ENCODE data around the gene ANKRD11.

The ANKRD11 gene

GRCh38 chr16:89531821-89532526 is 41.6 kb upstream of the ANKRD11 start:
- H3K4me3 ChIP-seq (ENCODE audit: low read depth, low read length) = no peak overlapping the region
- DNase-seq (ENCODE audit: low read depth) = no peak
- TF ChIP-seq, protein P1, sequence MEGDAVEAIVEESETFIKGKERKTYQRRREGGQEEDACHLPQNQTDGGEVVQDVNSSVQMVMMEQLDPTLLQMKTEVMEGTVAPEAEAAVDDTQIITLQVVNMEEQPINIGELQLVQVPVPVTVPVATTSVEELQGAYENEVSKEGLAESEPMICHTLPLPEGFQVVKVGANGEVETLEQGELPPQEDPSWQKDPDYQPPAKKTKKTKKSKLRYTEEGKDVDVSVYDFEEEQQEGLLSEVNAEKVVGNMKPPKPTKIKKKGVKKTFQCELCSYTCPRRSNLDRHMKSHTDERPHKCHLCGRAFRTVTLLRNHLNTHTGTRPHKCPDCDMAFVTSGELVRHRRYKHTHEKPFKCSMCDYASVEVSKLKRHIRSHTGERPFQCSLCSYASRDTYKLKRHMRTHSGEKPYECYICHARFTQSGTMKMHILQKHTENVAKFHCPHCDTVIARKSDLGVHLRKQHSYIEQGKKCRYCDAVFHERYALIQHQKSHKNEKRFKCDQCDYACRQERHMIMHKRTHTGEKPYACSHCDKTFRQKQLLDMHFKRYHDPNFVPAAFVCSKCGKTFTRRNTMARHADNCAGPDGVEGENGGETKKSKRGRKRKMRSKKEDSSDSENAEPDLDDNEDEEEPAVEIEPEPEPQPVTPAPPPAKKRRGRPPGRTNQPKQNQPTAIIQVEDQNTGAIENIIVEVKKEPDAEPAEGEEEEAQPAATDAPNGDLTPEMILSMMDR (IDR thresholded peaks at IDR 0.05; ENCODE audit: low read depth, low read length, missing control alignments) = no peak

GRCh38 chr16:89530401-89531381 is 40.3 kb upstream of the ANKRD11 start:
- TF ChIP-seq, protein P1 (IDR thresholded peaks at IDR 0.05; ENCODE audit: low read depth, low read length, missing control alignments) = no peak
- no peak overlapping the region for H3K4me3 ChIP-seq (ENCODE audit: low read depth, low read length)
- DNase-seq (ENCODE audit: low read depth) = no peak

GRCh38 chr16:89529097-89529496 is 38.7 kb upstream of the ANKRD11 start:
- DNase-seq (ENCODE audit: low read depth) = no peak
- TF ChIP-seq, protein P1 (IDR thresholded peaks at IDR 0.05; ENCODE audit: low read depth, low read length, missing control alignments) = no peak
- no peak overlapping the region for H3K4me3 ChIP-seq (ENCODE audit: low read depth, low read length)

DNA sequence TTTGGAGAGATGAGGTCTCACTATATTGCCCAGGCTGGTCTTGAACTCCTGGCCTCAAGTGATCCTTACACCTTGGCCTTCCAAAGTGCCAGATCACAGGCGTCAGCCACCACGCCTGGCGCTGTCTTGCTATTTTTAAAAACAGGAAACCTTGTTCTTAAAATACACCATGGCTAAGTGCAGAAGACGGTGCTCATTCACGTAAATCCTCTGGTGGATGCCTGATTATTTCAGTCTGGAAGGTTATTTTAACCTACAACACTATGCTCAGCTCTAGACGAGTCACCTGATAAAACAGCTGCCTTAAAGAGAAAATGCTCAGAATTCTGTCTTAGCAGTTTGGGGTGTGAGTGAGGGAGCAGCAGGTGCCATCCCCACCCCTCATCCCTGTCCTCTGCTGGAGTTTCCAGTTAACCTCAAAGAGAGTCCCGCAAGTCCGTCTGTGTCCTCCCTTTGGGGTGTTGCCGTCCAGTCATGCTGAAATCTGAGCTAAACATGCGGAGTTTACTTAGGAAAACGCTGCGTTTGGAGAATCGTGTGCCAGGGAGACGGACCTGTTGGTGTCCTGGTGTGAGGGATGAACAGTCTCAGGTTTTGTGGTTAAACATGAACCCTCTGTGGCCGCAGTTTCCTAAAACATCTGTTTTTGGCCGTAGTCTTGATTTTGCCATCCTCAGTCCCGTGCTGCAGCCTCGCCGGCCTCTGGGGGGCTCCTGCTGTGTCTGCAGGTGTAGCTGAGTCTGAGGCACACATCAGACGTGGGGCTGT is 35.0 kb upstream of the ANKRD11 start:
- H3K4me3 ChIP-seq (ENCODE audit: low read depth, low read length) = no peak overlapping the region
- DNase-seq (ENCODE audit: low read depth) = no peak
- TF ChIP-seq, protein P1 (IDR thresholded peaks at IDR 0.05; ENCODE audit: low read depth, low read length, missing control alignments) = peak; percentile 15

GRCh38 chr16:89523680-89524344 is 33.5 kb upstream of the ANKRD11 start:
- DNase-seq (ENCODE audit: low read depth) = no peak
- TF ChIP-seq, protein P1 (IDR thresholded peaks at IDR 0.05; ENCODE audit: low read depth, low read length, missing control alignments) = no peak
- H3K4me3 ChIP-seq (ENCODE audit: low read depth, low read length) = no peak overlapping the region

GRCh38 chr16:89522287-89522686 is 31.9 kb upstream of the ANKRD11 start:
- H3K4me3 ChIP-seq (ENCODE audit: low read depth, low read length) = no peak overlapping the region
- DNase-seq (ENCODE audit: low read depth) = no peak
- TF ChIP-seq, protein P1 (IDR thresholded peaks at IDR 0.05; ENCODE audit: low read depth, low read length, missing control alignments) = no peak

Data from GM12864 (cell line).